HG03378 (cell line): ENCODE results near the gene DCD.

Source experiments
- ATAC-seq: cut with Tn5 transposase; IDR thresholded peaks from one replicate; pipeline ENCODE4 v1.9.1; 2021; ENCODE audit warnings: mild to moderate bottlenecking, moderate library complexity; ENCODE audit not compliant: unreplicated experiment

DCD gene

DNA sequence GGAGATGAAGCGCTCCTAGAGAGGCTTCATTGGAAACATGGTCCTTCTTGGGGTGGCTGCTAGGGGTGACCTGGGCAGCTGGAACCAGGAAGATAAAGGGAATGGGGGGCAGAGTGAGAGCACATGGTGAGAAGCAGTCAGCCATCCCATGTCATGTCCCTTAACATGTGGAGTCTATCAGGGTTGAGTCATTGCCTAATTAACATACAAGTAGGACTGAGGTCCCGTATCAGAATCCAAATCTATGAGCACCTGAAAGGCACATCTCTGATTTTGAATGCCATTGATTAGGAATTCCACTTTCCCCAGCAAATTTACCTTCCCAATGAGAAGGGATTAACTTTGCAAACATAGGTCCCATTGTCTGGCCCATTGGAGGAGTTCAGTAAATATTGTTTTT, 39.4 kb downstream of the DCD start:
- no peak for ATAC-seq

DNA sequence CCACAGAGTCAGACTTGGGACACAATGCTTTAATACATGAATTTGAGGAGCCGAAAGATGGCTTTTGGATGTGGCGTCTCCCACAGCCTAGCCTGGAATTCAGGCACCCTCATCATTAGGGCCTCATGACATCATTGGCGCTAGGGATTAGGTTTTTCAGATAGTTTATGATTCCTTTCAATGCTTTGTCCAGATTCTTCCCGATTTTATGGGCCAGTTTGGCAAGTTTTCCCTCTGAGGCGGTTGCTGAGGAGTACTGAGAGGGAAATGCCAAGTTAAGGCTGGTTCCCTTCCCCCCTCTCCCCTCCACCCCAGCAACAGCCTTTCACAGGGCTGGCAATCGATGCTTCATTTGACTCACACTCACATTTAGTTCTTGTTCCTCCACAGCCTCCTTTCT, 40.0 kb downstream of the DCD start:
- no peak for ATAC-seq

DNA sequence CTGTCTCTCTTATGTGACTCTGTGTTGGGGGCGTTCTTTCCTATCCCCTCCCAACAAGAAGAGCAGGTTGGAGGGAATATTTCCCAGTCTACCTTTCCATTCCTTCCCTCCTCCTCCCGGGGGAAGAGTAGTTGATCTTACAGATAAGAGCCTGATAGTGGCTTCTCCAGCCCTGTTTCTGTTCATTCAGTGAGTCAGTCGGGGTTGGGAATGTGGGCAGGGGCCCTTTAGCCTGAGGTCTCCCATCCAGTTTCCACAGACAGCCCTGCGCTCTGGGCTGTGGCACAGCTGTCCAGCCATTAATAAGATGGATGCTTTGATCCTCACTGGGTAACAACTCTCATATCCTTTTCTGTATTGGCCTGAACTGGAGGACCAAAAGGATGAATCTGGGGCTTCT, 41.6 kb downstream of the DCD start:
- no peak for ATAC-seq

DNA sequence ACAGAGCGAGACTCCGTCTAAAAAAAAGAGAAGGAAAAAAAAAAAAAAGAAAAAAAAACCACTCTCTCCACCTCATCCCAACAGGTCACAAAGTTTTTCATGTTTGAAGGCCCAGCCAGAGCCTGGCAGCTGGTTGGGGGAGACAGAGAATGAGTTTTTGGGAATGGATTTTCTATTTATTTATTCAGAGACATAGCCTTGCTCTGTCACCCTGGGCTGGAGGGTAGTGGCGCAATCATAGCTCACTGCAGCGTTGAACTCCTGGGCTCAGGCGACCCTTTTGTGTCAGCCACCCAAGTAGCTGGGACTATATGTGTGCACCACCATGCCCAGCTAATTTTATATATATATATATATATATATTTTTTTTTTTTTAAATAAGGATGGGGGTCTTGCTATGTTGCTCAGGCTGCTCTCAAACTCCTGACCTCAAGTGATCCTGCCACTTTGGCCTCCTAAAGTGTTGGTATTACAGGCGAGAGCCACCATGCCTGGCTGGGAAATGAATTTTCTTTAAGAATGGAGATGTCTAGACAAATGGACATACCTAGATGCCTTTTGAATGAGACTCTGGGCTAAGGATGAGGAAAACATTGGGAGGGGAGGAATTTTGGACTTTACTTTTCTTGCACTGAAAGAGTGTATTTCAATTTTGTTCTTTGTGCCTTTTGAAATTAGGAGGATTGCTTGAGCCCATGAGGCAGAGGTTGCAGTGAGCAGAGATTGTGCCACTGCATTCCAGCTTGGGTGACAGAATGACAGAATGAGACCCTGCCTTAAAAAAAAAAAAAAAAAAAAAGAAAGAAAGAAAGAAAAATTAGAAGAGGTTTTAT, 42.8 kb downstream of the DCD start:
- ATAC-seq = no peak

DNA sequence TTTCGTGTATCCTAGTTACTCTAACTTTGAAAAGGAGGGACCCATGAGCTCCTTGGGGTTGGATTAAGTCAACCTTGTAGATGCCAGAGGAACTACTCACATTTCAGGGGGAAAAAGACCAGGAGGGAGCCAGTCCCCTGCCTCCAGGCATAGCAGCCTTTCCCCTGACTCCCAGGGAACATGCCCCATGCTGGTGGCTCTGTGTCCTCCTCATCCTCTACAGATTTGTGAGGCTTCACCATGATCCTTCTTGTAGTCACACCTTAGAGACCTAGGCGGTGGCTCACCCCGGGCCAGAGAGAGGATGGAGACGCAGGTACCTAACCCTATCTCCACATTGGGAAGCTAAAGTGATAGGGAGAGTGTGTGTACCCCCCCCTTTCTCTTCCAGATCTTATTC, 43.7 kb downstream of the DCD start:
- ATAC-seq = no peak

DNA sequence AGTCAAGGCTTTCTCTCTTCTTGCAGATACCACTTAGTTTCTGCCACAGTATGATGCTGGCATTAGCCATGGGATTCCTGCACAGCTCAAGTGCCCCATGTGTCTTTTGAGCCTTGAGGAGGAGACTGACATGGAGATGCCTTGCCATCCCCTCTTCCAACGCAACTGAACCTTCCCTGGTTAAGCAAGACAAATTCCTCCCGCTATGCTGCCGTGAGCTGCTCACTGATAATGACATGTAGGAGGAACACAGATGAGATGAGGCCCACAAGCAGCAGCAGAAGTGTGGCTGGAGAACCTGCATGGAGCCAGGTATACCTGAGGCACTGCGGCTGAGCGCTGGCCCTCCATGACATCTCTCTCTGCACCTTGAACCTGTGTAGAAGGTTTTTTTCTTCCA, 44.3 kb downstream of the DCD start:
- ATAC-seq = no peak

DNA sequence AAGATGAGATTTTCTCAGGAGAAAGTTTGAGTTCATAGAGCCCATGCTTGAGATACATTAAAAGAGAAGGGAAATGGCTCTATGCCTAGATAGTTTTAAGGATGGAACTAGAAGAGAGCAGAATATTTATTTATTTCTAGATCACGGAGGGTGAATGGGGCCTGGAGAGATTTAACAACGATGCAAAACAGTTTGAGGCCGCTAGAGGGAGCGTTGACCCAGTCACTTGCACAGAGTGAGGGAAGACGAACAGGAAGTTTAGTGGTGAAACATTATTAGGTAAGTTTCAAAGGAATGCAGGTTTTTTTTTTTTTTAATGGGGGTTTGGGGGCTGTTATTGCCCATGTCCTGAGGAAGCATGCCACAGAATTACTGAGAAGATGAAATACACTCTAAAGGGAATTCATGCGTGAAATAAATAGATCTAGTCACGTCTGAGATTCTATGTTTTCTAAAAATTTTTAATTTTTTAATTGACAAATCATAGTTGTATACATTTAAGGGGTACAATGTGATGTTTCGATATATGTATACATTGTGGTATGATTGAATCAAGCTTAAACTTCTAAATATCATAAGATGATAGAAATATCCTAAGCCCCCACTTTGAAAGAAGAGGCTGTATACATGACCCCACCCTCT, 44.9 kb downstream of the DCD start:
- ATAC-seq = peak; percentile 94

DNA sequence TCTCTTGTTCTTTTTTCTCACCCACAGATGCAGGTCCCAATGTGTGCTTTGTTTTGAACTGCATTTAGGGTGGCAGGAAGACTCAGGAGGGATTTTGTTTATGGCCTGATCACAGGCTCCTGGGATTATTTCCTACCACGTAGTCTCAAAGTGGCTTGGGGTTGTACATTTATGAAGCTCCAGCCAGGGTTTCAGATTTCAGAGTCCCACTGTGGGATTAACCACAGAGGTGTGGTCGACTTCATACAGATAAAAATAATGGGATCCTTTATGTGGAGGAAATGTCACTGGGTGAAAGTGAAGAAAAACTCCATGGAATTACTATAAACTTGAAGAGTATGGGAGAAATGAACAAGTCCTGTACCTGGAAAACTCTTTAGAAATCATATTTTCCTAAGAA, 45.5 kb downstream of the DCD start:
- no peak for ATAC-seq

DNA sequence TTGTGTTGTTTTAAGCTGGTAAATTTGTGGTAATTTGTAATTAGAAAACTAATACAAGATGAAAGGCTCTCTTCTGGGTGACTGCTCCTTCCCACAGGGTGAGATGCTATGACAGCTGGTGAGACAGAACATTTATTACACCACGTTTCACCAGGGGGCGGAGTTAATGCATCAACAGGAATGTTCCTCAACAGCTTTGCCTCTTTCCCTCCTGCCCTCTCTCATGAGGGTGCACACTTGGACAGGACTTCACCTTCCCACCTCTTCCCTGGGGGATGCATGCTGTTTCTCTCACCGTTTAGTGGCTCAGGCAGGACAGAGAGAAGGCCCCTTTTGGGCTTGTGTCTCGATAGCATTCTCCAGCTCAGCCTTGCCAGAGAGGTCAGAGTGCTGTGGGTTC, 46.3 kb downstream of the DCD start:
- ATAC-seq = no peak

DNA sequence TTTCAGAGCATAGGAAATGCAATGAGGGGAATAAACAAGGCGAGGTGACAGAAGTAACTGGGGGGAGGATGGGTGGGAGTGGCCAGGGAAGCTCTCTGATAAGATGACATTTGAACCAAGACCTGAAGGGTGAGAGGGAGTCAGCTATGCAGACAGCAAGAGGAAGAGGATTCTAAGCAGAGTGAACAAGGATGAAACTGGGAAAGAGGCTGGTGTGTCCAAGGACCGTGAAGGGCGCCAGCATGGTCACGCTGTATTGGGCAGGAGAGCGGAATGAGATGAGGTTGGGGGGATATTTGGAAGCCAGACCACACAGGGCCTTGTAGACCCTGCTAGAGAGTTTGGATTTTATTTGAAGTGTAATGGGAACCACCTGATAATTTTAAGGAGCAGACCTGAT, 49.2 kb downstream of the DCD start:
- no peak for ATAC-seq

DNA sequence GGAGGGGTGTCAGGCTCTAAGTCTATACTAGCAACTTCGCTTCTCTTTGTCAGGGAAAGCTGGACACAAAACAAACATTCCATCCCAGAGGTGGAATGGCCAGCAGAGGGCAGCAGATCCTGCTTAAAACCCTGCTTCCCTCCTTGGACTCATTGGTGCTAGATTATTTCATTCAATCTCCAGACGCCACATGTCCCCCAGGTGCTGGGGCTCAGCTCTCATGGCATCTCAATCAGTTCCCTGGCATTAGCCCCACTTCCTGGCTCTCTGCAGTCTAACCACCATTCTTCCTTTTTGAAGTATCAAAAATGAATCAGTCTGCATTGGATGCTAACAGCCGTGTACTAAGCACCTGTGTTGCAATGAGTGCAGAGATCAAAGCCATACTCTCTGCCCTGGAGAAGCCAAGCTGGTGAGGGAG, 51.6 kb downstream of the DCD start:
- ATAC-seq = no peak

DNA sequence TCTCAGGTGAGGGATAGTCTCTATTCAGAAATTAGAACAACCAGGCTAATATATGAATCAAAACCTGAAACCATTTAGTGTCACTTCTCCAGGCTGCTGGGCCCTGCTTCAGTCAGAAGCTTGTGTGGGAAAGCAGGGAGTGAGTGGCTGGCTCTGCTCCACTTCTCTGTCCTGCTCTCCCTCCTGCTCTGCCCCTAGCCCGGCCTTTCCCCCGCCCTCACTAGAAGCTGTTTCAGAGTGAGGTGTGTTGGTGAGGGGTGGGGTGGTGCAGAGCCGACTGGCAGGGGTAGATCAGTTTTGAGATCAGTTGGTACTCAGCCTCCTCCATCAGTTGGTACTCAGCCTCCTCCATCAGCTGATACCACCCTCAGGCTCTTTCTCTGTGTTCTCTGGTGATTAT, 52.7 kb downstream of the DCD start:
- ATAC-seq = no peak
